ENCODE measurements around the gene CSNK1D.
"Not testable (repeated sequence)": the region's sequence is repeated elsewhere in the genome, so short reads cannot be mapped to it uniquely, and the experiment has no call there.

CSNK1D gene

DNA sequence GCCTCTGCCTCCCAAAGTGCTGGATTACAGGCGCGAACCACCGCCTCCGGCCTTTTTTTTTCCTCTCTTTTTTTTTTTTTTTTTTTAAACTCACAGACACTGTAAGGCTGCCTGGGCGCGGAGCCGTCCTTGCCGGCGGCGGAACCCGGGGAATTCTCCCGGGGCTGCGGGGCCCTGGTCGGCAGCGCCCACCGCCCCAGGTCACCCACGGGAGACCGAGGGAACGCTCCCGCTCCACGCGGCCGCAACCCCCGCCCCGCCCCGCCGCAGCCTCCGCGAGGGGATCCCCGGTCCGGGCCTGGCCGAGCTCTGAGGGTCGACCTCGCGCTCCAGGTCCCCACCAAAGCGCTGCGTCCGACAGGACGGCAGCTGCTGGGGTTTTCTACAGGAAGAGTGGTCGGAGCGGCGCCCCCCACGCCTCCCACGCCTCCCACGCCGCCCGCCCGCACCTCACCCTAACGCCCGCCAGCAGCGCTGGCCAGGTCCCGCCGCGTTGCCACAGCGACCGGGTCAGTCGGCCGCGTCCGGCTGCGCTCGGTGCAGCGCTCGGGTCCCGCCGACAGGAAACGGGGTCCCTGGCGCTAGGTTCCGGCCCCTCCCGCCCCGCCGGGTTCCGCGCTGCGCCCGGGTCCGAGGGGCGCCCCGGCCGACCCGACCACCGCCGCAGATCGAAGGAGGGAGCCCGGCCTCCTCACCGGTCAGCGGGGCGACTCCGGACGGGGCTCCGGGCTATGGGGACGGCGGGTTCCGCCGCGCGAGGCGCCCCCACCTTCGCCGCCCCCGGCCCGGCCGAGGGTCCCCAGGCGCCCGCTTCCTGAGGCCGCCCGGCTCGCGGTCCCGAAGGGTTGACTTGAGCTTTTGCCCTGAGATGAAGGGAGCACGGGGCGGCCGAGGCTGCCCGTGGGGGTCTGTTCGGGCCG is 60.9 kb downstream of the CSNK1D start, which contains the start of gene CCDC57:
CCDC57 (minus strand) TSS at position 512 of the 920 bp plus-strand sequence. CDS start 10,898 bp downstream, outside the sequence.
- DNase-seq, result peak; percentile 5

DNA sequence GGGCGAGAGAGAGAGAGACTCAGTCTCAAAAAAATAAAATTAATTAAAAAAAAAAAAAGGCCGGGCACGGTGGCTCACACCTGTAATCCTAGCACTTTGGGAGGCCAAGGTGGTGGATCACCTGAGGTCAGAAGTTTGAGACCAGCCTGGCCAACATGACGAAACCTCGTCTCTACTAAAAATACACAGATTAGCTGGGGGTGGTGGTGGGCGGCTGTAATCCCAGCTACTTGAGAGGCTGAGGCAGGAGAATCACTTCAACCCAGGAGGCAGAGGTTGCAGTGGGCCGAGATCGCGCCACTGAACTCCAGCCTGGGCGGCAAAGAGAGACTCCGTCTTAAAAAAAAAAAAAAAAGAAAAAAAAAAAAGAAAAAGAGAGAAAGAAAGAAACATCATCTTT is 62.8 kb downstream of the CSNK1D start:
- not testable (repeated sequence) for DNase-seq

DNA sequence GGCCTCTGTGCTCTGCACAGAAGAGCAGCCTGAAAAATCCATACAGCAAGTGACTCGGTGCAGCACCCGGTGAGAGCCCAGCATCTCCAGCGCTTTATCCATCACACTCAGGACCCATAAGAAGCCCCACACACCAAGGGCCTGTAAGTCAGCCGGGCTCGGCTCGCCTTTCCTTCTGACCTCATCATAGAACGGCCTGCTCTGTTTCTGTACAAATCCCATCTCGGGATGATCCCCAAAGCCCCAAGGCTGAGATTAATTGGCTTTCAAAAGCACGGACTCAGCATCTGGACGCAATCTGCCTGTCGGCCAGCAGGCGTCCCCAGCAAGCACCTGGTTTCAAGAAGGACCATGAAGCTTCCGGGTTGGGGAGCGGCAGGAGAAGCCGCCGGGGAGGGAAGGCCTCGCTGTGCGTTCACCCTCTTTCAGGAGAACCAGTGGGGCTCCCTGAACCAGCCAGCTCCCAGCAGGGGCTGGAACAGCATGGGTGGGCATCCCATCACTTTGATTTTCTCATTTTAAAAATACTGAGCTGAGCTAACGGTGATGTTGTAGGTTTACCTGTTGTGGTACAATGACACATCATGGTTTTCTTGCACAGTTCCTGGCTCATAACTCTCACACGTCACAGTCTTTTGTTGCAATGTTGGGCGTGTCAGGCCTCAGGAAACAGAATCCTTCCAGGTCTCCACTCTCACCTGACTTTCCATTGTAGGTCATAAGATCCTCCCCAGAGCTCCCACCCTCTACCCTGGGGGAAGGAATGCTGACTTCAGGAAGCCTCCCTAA is 67.6 kb downstream of the CSNK1D start:
- peak; percentile 47 for DNase-seq

DNA sequence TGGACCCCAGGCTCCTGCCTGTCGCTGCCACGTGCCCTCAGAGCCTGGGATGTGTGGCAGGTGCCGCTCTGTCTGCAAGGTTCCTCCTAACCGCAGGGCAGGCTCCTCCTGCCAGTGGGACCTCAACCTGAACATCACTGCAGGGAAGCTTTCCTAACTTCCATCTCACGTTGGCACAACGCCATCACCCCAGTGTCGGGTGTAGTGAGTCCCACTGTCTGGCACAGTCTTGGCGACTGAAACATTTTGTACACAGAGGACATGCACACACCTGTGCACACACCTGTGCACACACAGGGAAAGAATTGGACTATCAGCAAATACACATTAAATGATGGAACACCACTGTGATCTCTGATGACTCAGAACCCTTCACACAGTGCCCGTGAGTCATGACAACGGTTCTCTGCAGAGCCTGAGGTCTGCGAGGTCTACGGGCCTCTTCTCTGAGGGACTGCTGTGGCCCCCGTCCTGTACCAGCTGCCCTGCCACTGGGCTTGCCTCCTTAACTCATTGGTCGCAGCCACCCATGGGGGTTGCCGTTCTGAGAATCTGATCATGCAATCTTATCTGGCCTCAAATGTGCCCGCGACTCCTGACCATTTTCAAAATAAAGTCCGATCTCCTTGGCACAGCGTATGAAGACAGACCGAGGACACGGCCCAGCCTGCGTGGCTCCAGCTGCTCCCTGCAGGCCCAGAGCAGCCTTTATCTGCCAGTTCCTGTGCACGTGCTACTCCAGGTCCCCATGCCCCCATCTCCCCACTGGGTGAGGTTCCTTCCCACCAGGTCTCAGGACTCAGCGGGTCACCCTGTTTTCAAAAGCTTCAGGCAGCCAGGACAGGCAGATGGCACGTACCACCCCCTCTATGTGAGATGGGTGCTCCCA is 68.4 kb downstream of the CSNK1D start:
- DNase-seq, result peak; percentile 53

DNA sequence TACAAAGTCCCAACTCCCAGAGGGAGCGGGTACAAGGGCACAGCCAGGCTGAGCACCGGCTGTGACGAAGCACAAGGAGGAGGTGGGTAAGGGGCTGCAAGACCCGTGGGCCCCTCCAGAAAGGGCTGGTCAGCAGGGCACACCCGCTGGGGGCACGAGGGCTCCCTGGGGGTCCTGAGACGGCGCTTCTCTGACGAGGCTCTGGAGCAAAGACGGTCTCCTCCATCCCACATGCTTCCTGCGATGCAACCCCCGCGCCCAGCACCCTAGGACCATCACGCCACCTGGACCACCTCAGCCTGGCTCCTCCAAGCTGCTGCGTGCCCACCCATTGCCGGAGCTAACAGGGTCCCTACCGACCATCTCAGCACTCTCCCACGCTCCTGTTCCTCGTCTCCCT is 69.6 kb downstream of the CSNK1D start:
- no peak for DNase-seq

DNA sequence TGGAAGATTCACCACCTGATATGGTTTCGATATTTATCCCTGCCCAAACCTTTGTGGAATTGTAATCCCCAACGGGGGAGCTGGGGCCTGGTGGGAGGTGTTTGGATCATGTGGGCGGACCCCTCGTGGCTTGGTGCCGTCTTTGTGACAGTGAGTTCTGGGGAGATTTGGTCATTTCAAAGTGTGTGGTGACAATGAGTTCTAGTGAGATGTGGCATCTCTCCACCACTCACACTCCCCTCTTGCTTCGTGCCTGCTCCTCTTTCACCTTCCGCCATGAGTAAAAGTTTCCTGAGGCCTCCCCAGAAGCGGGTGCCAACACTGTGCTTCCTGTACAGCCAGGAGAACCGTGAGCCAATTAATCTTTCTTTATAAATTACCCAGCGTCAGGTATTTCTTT is 70.5 kb downstream of the CSNK1D start:
- no peak for DNase-seq

DNA sequence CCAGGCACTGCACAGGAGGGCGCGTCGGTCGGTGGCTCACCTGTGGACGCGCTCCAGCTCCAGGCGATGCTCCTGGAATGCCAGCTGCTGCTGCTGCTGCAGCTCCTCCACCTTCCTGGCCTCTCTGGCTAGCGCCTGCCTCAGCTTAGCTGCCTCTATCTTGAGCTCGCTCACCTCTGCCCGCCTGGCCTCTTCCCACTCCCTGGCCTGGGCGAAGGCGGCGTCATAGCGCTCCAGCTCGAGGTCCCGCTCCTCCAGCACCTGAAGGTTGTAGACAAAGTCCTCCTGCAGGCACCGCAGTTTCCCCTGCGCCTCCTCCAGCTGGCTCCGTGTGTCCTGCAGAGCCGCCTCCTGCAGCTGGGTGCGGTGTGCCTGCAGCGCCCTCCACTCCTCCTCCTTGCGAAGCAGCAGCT is 72.0 kb downstream of the CSNK1D start:
- no peak for DNase-seq

DNA sequence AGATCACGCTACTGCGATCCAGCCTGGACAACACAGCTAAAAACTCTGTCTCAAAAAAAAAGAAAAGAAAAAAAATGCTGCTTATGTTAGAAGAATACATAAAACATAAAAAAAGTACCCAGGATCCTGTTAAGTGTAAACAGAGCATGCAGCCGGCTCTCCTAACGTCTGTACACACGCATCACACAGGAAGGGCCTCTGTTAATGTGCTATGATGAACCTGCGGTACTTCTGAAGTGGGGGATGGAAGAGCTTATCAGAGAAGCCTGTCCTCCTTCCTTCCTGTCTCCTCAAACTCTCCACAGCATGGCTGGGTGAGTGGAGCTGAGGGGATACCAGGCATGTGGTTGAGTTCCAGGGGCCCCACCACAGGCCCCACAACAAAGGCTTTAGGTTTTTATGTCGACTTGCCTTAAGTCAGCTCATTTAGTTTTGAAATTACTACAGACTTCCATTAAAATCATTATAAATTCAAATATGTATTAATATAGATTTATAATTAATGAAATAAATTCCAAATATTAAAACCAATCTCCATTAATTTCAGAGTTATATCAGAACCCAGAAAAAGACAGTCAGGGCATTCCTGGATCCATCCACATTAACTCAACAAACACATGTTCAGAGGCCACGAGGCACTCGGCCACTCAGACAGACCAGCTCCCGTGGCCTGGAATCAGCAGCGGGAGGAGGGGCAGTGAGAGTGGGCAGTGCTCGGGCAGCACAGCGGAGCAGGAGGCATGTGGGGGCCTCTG is 72.6 kb downstream of the CSNK1D start:
- DNase-seq, result no peak

DNA sequence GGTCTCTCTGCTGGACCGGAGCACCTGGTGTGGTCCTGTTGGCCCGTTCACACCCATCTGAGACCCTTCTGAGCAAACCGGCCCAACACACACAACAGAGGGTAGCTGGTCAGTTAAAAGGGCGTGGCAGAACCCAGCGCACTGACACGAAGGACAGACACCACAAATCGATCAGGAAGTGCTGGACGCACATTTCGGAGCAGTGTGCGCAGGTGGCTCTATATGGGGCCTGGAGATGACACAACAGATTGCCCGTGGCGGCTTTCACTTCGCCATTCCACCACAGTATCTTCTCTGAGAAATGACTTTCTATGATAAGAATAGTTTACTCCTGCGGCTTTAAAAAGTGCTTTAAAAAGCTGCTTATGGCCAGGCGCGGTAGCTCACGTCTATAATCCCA is 73.4 kb downstream of the CSNK1D start:
- DNase-seq, result no peak

DNA sequence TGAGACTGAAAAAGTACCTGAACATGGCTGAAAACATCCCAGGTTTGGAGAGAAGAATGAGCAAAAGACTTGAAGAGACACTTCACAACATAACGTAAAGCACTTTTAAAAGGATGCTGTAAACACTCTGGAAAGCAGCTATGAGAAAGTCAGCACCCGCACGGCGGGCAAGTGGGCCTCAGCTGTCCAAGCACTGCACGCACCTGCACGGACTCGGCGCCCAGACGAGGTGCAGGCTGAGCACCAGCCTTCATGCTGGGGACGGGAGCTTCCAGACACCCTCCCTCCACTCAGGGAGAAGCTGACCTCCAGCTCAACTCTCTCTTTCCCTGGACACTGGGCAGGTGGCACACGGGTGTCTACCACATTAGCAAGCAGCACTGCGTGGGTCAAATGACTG is 74.0 kb downstream of the CSNK1D start:
- no peak for DNase-seq

DNA sequence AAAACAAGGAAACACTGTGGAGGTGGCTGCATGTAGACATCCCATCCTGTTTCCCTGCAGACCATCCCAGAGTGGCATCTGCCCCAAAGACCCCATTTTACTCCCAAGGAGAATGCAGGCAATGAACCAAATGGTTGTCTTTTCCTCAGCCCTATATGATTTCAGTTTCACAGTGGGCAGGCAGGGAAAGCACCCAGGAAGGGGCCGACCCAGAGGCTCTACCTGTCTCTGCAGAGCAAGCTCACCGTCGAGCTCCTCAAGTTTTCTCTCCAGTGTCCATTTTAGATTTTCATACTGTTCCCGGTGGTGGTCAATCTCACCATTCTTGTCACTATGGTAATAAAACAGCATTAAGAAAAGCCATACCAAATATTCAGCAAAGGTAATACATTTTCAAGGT is 75.4 kb downstream of the CSNK1D start:
- DNase-seq, result no peak

DNA sequence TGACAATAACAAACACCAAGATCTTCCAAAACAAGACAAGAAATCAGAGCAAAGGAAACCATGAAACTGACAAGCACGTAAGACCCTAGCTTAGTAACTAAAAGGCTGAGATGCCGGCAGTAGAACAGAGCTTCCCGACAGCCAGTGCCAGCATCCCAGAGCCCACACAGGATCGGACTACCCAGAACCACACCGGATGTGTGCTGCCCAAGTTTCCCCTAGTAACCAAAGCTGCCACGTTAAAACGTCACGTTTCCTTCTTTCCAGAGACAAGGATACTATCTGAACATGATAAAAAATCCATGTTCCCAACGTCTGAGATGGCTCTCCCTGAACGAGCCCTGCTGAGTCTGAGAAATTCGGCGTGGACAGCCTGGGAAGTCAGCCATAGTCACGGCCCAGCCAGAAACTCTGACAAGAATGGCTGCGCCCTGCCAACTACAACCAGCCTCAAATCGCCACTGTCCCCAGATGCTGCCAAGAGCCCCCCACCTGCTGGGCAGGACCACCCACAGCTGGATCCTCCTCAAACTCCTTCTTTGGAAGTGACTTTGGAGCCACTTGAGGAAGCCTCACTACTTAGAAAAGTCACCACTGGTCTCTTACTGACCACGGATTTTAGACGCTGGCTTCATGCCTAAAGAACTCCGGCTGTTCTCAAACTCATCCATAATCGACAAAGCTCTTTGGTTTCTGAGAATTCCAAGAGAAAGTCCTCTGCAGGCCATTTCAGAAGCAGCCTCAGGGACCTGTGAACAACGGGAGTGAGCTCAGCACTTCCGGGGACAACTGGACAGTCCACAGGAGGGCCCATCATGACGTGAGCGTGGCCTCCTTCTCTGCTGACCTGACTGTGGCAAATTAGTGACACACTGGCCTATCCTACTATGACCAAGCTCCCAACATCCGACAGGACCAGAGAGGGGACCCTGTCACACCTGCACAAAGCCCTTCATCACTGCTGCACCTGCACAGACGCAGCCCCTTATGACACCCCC is 77.5 kb downstream of the CSNK1D start:
- DNase-seq, result no peak

DNA sequence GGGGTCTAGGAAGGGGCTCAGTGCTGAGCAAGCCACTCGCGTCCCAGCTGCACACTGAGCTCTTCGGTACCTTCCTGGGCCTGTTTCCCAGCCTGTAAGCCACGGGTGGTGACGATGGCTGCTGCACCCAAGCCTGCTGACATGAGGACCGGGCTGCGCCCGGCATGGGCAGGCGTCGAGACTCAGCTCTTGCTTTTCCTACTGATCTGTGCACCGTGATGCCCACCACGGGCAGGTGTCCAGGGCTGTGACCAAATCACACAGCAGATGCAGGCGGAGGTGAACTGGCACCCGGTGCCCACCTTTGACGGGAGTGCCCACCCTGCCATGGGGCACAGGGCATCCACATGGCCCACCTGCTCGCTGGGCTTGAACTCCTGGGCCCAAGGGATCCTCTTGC is 78.7 kb downstream of the CSNK1D start:
- no peak for DNase-seq

DNA sequence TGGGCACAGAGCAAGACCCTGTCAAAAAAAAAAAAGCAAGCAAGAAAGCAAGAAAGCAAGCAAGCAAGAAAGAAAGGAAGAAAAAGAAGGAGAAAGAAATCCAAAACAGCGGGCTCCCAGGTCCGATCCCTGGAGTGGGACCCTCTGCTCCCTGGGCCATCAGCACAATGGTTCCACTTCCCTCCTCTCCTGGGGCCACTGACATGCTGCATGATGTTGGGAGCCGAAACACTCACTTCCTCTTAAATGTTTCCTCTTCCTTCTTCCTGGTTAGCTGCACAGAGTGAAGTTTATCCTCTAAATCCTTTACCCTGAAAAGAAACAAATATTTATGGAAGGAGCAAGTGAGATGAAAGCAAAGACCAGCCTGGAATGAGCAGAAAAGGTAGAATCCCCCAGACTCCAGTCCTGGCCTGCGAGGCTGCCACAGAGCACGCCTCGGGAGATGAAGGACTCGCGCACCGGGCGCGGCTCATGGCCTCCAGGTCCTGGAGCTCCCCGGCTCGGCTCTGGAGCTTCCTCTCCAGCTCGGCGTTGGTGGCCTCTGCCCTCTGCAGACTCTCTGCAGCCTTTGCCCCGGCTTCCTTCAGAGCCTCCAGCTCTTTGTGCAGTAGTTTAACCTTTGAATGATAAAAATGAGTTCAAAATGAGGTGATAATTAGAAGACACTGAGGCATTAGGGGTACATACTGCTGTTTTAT is 79.8 kb downstream of the CSNK1D start:
- no peak for DNase-seq

DNA sequence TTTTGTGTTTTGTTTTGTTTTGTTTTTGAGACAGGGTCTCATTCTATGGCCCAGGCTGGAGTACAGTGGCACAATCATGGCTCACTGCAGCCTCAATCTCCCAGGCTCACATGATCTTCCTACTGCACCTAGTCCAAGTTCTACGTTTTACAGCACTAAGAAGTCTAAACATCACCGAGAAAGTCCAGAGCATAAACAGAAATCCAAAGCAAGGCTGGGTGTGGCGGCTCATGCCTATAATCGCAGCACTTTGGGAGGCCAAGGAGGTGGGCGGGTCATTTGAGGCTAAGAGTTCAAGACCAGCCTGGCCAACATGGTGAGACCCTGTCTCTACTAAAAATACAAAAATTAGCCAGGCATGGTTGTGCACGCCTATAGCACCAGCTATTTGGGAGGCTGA is 80.5 kb downstream of the CSNK1D start:
- not testable (repeated sequence) for DNase-seq

All from DMS79 treated with DMSO at 0.1 percent for 48 hours (cell line).